ENCODE measurements around the gene ADGRG1.

GRCh38 chr16:57699481-57699880 is 71.1 kb downstream of the ADGRG1 start:
- TF ChIP-seq CTCF (conservative IDR thresholded peaks at IDR 0.05) (no peak), EZH2 (IDR thresholded peaks at IDR 0.05; ENCODE audit: low read depth) (no peak)
